Epithelial cell of prostate (primary cell): Measurements from ENCODE around the gene LOXHD1.

ENCODE experiments used
- DNase-seq: peaks from one replicate; pipeline ENCODE4 v3.0.0-alpha.2; 2011; ENCODE audit warnings: low read depth, low spot score
- H3K27ac ChIP-seq: fragments of 450-650 bp; 2 replicates; pipeline ENCODE4 v1.5.1; 2017; ENCODE audit warnings: mild to moderate bottlenecking

LOXHD1 gene

GRCh38 chr18:46657115-46657955 lies at the start of gene LOXHD1:
LOXHD1 (minus strand) TSS chr18:46657220; CDS start chr18:46657033, 187 bp downstream.
- no peak within 1 kb of the TSS for H3K27ac ChIP-seq
- no peak for DNase-seq

- no peak for DNase-seq
- H3K27ac ChIP-seq, result no peak overlapping the region
These were observed 48.5 kb upstream of the LOXHD1 start for GRCh38 chr18:46705521-46705920.

- no peak overlapping the region for H3K27ac ChIP-seq
- no peak for DNase-seq
These were observed 47.8 kb upstream of the LOXHD1 start for GRCh38 chr18:46704816-46705215.

GRCh38 chr18:46704189-46704588 lies 47.2 kb upstream of the LOXHD1 start:
- no peak overlapping the region for H3K27ac ChIP-seq
- DNase-seq, result no peak

- no peak overlapping the region for H3K27ac ChIP-seq
- DNase-seq, result no peak
These were observed 45.5 kb upstream of the LOXHD1 start for GRCh38 chr18:46702471-46702870.

GRCh38 chr18:46700066-46700824 lies 43.2 kb upstream of the LOXHD1 start:
- H3K27ac ChIP-seq, result no peak overlapping the region
- DNase-seq, result no peak

- H3K27ac ChIP-seq, result no peak overlapping the region
- DNase-seq, result no peak
These were observed 39.7 kb upstream of the LOXHD1 start for GRCh38 chr18:46696702-46697101.

- H3K27ac ChIP-seq, result no peak overlapping the region
- DNase-seq, result no peak
These were observed 39.2 kb upstream of the LOXHD1 start for GRCh38 chr18:46696268-46696667.

- DNase-seq, result no peak
- H3K27ac ChIP-seq, result no peak overlapping the region
These were observed 37.0 kb upstream of the LOXHD1 start for GRCh38 chr18:46693996-46694395.

- no peak overlapping the region for H3K27ac ChIP-seq
- DNase-seq, result no peak
These were observed 32.0 kb upstream of the LOXHD1 start for GRCh38 chr18:46688853-46689525.

GRCh38 chr18:46686186-46686585 lies 29.2 kb upstream of the LOXHD1 start:
- no peak overlapping the region for H3K27ac ChIP-seq
- DNase-seq, result no peak

- DNase-seq, result no peak
- H3K27ac ChIP-seq, result no peak overlapping the region
These were observed 26.2 kb upstream of the LOXHD1 start for GRCh38 chr18:46683252-46683651.

- no peak overlapping the region for H3K27ac ChIP-seq
- DNase-seq, result no peak
These were observed 24.0 kb upstream of the LOXHD1 start for GRCh38 chr18:46680784-46681695.

- DNase-seq, result no peak
These were observed 23.0 kb upstream of the LOXHD1 start for GRCh38 chr18:46679846-46680598.

GRCh38 chr18:46678785-46679399 lies 21.9 kb upstream of the LOXHD1 start:
- no peak for DNase-seq
- no peak overlapping the region for H3K27ac ChIP-seq

More at GRCh38 chr18:46679846-46680598, 23.0 kb upstream of the LOXHD1 start:
- H3K27ac ChIP-seq, result no peak overlapping the region

GRCh38 chr18:46678041-46678440 lies 21.0 kb upstream of the LOXHD1 start:
- no peak overlapping the region for H3K27ac ChIP-seq
- no peak for DNase-seq

- DNase-seq, result no peak
These were observed 20.6 kb upstream of the LOXHD1 start for GRCh38 chr18:46677611-46678010.

GRCh38 chr18:46676182-46676835 lies 19.3 kb upstream of the LOXHD1 start:
- no peak overlapping the region for H3K27ac ChIP-seq
- no peak for DNase-seq

More at GRCh38 chr18:46677611-46678010, 20.6 kb upstream of the LOXHD1 start:
- H3K27ac ChIP-seq, result no peak overlapping the region
